ENCODE data around the gene COX8A.

COX8A gene

DNA sequence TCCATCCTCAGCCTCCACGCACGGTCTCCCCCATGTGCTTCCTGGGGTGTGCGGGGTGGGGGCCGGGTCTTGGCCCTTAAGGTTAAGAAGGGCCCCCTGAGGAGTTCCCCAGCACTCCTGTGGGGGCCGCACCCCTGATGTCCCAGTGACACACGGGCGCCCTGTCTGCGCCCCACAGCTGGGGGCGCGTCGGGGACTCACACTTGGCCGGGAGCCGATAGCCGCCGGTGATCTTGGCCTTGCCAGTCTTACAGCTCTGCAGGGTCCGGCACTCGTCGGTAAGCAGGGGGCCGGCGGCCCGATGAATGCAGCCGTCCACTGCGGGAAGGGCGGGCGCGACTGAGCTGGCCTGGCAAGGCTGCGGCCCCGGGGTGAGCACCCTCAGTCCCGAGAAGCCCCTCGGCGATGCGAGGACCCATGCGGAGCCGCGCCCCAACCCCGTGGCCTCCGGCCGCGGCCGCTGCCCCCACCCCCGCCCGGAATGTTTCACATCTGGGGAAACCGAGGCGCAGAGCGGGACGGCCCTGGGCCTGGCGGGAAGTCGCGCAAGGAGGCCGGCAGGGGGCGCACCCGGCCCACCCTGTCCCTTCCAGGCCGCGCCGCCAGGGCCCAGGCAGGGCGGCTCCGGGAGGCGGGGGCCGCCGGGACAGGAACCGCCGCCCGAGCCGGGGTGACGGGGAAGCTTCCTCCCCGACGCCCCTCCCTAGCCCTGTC lies 25.8 kb downstream of the COX8A start:
- no peaks in the 10 kb centered on the region for H3K79me2 ChIP-seq (ENCODE audit: insufficient read depth, low read length)
- peaks cover 41% of the 10 kb centered on the region; the same call in 1 of the 2 replicates for H3K36me3 ChIP-seq (ENCODE audit: insufficient read depth, low read length)
- H3K4me3 ChIP-seq (ENCODE audit: low read length, poor library complexity, severe bottlenecking) = no peak overlapping the region
- TF ChIP-seq, protein P1, sequence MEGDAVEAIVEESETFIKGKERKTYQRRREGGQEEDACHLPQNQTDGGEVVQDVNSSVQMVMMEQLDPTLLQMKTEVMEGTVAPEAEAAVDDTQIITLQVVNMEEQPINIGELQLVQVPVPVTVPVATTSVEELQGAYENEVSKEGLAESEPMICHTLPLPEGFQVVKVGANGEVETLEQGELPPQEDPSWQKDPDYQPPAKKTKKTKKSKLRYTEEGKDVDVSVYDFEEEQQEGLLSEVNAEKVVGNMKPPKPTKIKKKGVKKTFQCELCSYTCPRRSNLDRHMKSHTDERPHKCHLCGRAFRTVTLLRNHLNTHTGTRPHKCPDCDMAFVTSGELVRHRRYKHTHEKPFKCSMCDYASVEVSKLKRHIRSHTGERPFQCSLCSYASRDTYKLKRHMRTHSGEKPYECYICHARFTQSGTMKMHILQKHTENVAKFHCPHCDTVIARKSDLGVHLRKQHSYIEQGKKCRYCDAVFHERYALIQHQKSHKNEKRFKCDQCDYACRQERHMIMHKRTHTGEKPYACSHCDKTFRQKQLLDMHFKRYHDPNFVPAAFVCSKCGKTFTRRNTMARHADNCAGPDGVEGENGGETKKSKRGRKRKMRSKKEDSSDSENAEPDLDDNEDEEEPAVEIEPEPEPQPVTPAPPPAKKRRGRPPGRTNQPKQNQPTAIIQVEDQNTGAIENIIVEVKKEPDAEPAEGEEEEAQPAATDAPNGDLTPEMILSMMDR (conservative IDR thresholded peaks at IDR 0.05; ENCODE audit: low read length) = no peak
- no peak for TF ChIP-seq EZH2phosphoT487 (IDR thresholded peaks at IDR 0.05; ENCODE audit: borderline replicate concordance)
- H2AFZ ChIP-seq (ENCODE audit: low read length) = no peak overlapping the region
- peaks cover 8% of the 10 kb centered on the region for H4K20me1 ChIP-seq (ENCODE audit: insufficient read depth, low read length, poor library complexity, severe bottlenecking)
- no peaks in the 10 kb centered on the region for H3K9me3 ChIP-seq (ENCODE audit: insufficient read depth, low read depth, low read length)
- H3K4me2 ChIP-seq (ENCODE audit: low read depth, low read length, poor library complexity, severe bottlenecking) = no peak overlapping the region
- no peaks in the 10 kb centered on the region for H3K9me2 ChIP-seq (replicated peaks; ENCODE audit: low read depth, low read length)
- H3K4me1 ChIP-seq (ENCODE audit: insufficient read depth, low read length, poor library complexity, severe bottlenecking) = no peaks in the 10 kb centered on the region
- no peaks in the 10 kb centered on the region for H3K27me3 ChIP-seq (ENCODE audit: insufficient read depth, low read length, poor library complexity, severe bottlenecking)
- H3F3A ChIP-seq (ENCODE audit: low read depth) = no peaks in the 10 kb centered on the region
- no peak overlapping the region for H3K9ac ChIP-seq (ENCODE audit: low read depth, low read length, poor library complexity, severe bottlenecking)

DNA sequence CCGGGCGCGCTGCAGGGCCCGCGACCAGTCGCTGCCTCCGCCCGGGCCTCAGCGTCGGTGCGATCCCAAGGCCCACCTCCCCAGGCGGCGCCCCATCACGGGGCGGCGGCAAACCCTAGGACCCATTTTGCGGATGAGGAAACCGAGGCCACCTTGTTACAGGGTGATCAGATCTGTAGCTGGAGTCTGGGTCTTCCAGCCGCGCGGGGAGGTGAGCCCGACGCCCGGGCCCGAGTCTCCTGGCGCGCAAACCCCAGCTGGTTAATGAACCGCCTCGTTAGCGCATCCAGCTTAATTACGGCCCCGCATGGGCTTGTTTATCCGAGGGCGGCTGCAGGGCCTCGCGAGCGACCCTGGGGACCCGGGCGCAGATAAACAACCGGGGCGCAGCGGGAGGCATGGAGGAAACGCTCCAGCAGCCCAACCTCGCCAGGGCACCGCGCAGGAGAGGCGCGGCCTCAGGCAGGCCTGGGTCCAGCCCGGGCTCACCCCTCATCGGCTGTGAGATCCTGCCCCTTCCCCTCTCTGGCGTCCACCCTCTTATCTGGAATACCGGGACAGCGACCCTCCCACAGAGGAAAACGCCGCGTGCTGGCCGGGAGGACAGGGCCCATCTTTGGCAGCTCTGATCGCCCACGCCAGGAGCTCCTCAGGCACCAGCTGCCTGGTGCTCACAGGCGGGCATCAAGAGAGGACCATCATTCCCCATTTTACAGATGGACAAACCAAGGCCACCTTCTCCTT lies 26.5 kb downstream of the COX8A start:
- no peaks in the 10 kb centered on the region for H3K79me2 ChIP-seq (ENCODE audit: insufficient read depth, low read length)
- H3K9me3 ChIP-seq (ENCODE audit: insufficient read depth, low read depth, low read length) = no peaks in the 10 kb centered on the region
- no peaks in the 10 kb centered on the region for H3F3A ChIP-seq (ENCODE audit: low read depth)
- no peak overlapping the region for H3K4me2 ChIP-seq (ENCODE audit: low read depth, low read length, poor library complexity, severe bottlenecking)
- no peaks in the 10 kb centered on the region for H3K27me3 ChIP-seq (ENCODE audit: insufficient read depth, low read length, poor library complexity, severe bottlenecking)
- no peak for TF ChIP-seq EZH2phosphoT487 (IDR thresholded peaks at IDR 0.05; ENCODE audit: borderline replicate concordance)
- TF ChIP-seq, protein P1 (conservative IDR thresholded peaks at IDR 0.05; ENCODE audit: low read length) = no peak
- H3K9ac ChIP-seq (ENCODE audit: low read depth, low read length, poor library complexity, severe bottlenecking) = no peak overlapping the region
- H3K9me2 ChIP-seq (replicated peaks; ENCODE audit: low read depth, low read length) = no peaks in the 10 kb centered on the region
- H3K4me1 ChIP-seq (ENCODE audit: insufficient read depth, low read length, poor library complexity, severe bottlenecking) = no peaks in the 10 kb centered on the region
- peaks cover 6% of the 10 kb centered on the region for H4K20me1 ChIP-seq (ENCODE audit: insufficient read depth, low read length, poor library complexity, severe bottlenecking)
- H2AFZ ChIP-seq (ENCODE audit: low read length) = no peak overlapping the region
- peaks cover 34% of the 10 kb centered on the region; the same call in 1 of the 2 replicates for H3K36me3 ChIP-seq (ENCODE audit: insufficient read depth, low read length)
- H3K4me3 ChIP-seq (ENCODE audit: low read length, poor library complexity, severe bottlenecking) = no peak overlapping the region

DNA sequence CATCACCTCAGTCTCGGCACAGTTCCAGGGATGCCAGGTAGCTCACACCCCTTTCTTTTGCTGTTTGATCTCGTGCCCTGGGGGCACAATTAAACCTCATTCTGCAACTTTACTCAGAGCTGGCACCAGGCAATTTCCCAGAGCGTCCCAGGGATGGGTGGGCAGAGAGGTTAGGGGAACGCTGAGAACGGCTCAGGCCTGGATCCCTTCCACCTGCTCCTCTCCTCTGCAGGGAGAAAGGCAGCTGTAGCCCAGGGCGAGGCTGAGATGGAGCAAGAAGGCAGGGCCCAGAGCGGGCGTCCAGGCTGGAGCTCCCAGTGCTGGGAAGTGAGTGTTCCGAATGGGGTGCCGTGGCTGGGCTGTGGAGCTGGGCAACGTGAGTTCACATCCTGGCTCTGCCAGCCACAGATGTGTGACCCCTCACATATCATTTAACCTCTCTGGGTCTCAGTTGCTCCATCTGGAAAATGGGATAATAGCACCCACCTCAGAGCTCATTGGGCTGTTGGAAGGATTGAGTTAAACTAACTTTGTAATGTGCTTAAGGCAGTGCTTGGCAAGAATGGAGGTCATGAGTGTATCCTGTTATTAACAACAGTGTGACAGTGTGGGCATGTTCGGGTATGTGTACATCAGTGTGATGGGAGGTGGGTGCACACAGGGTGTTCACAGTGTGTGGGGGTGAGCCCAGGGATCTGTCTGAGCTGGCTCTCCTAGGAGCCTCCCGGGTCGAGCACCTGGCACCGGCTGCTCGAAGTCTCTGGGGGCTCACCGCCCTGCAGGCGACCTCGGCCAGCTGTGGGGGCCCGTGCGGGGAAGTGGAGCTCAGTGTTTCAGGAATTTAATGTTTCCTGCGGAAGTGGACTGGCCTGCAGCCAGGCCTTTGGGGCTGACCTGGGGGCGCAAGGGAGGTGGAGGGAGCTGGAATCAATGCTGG lies 27.3 kb downstream of the COX8A start:
- Histone ChIP-seq H3K9me2 (replicated peaks; ENCODE audit: low read depth, low read length) (no peaks in the 10 kb centered on the region), H3K9me3 (ENCODE audit: insufficient read depth, low read depth, low read length) (no peaks in the 10 kb centered on the region), H3K4me2 (ENCODE audit: low read depth, low read length, poor library complexity, severe bottlenecking) (no peak overlapping the region), H3K4me1 (ENCODE audit: insufficient read depth, low read length, poor library complexity, severe bottlenecking) (no peaks in the 10 kb centered on the region), H3K27me3 (ENCODE audit: insufficient read depth, low read length, poor library complexity, severe bottlenecking) (no peaks in the 10 kb centered on the region), H3K9ac (ENCODE audit: low read depth, low read length, poor library complexity, severe bottlenecking) (no peak overlapping the region), H3F3A (ENCODE audit: low read depth) (no peaks in the 10 kb centered on the region), H4K20me1 (ENCODE audit: insufficient read depth, low read length, poor library complexity, severe bottlenecking) (peaks cover 6% of the 10 kb centered on the region), H3K36me3 (ENCODE audit: insufficient read depth, low read length) (peaks cover 25% of the 10 kb centered on the region; the same call in 1 of the 2 replicates), H3K79me2 (ENCODE audit: insufficient read depth, low read length) (no peaks in the 10 kb centered on the region), H2AFZ (ENCODE audit: low read length) (no peak overlapping the region), H3K4me3 (ENCODE audit: low read length, poor library complexity, severe bottlenecking) (no peak overlapping the region)
- TF ChIP-seq EZH2phosphoT487 (IDR thresholded peaks at IDR 0.05; ENCODE audit: borderline replicate concordance) = no peak
- TF ChIP-seq, protein P1 (conservative IDR thresholded peaks at IDR 0.05; ENCODE audit: low read length) = no peak
